Gastroesophageal sphincter (tissue), 3 donors: Measurements from ENCODE around the gene HIP1.

Source experiments
- CTCF ChIP-seq, 4 experiments: fragments of 200-600 bp in 2 of 4; fragments of 450-650 bp in 2 of 4; sonication (generic) in 1 of 4; IDR thresholded peaks; one replicate each; pipeline ENCODE4 v1.5.1; 2017 to 2019; ENCODE audit warnings: antibody characterized with exemption in 4 of 4, mild to moderate bottlenecking in 2 of 4, moderate library complexity in 2 of 4
- POLR2A ChIP-seq, 2 donors: fragments of 450-650 bp; IDR thresholded peaks; one replicate each; pipeline ENCODE4 v1.6.1; 2017; ENCODE audit warnings: antibody characterized with exemption in 2 of 2, mild to moderate bottlenecking in 2 of 2, moderate library complexity in 1 of 2

GRCh38 chr7:75656740-75657139, 82.0 kb downstream of the HIP1 start:
- TF ChIP-seq POLR2A (IDR thresholded peaks at IDR 0.05) = no peak
- no peak for TF ChIP-seq CTCF (IDR thresholded peaks at IDR 0.05)
